KMS-11 (cell line): ENCODE measurements around the gene ERFE.
"Not testable (repeated sequence)": the region's sequence is repeated elsewhere in the genome, so short reads cannot be mapped to it uniquely, and the experiment has no call there.

Experiments
- H2AFZ ChIP-seq: fragments of 200-600 bp; sonication (generic); 2 replicates; pipeline ENCODE4 v1.6.1; 2016; ENCODE audit warnings: antibody characterized with exemption, mixed run types, low read depth
- H3K27ac ChIP-seq: fragments of 200-600 bp; sonication (generic); 2 replicates; pipeline ENCODE4 v1.6.1; 2016; ENCODE audit warnings: mild to moderate bottlenecking, mixed run types
- H3K27me3 ChIP-seq: fragments of 200-600 bp; sonication (generic); 2 replicates; pipeline ENCODE4 v1.6.1; 2017; ENCODE audit warnings: mild to moderate bottlenecking, low read depth, mixed run types, moderate library complexity; ENCODE audit not compliant: insufficient read depth
- H3K36me3 ChIP-seq: fragments of 200-600 bp; sonication (generic); 2 replicates; pipeline ENCODE4 v1.6.1; 2017; ENCODE audit warnings: mild to moderate bottlenecking, mixed run types; ENCODE audit not compliant: insufficient read depth
- H3K4me1 ChIP-seq: fragments of 200-600 bp; sonication (generic); 2 replicates; pipeline ENCODE4 v1.6.1; 2016; ENCODE audit warnings: mild to moderate bottlenecking, low read depth, mixed run types; ENCODE audit not compliant: poor library complexity, severe bottlenecking
- H3K4me2 ChIP-seq: fragments of 200-600 bp; sonication (generic); 2 replicates; pipeline ENCODE4 v1.7.0; 2016; ENCODE audit warnings: mild to moderate bottlenecking, mixed run types
- H3K4me3 ChIP-seq: fragments of 200-600 bp; sonication (generic); IDR thresholded peaks from 2 replicates; pipeline ENCODE4 v1.6.1; 2017; ENCODE audit warnings: low read depth, low read length, mixed read lengths; ENCODE audit not compliant: insufficient read depth
- H3K79me2 ChIP-seq: fragments of 200-600 bp; sonication (generic); 2 replicates; pipeline ENCODE4 v1.6.1; 2016; ENCODE audit warnings: low read depth, mixed run types; ENCODE audit not compliant: insufficient read depth
- H3K9ac ChIP-seq: fragments of 200-600 bp; sonication (generic); 2 replicates; pipeline ENCODE4 v1.6.1; 2016; ENCODE audit warnings: mild to moderate bottlenecking, mixed run types
- H4K20me1 ChIP-seq: fragments of 200-600 bp; sonication (generic); 2 replicates; pipeline ENCODE4 v1.6.1; 2016; ENCODE audit warnings: mild to moderate bottlenecking, mixed run types; ENCODE audit not compliant: insufficient read depth
- TF ChIP-seq, protein P1 (sequence below): fragments of 200-600 bp; sonication (generic); conservative IDR thresholded peaks from 2 replicates; pipeline ENCODE4 v1.6.1; 2017; ENCODE audit warnings: low read depth, mild to moderate bottlenecking, antibody characterized with exemption, low read length, moderate library complexity, mixed read lengths

The ERFE gene, protein sequence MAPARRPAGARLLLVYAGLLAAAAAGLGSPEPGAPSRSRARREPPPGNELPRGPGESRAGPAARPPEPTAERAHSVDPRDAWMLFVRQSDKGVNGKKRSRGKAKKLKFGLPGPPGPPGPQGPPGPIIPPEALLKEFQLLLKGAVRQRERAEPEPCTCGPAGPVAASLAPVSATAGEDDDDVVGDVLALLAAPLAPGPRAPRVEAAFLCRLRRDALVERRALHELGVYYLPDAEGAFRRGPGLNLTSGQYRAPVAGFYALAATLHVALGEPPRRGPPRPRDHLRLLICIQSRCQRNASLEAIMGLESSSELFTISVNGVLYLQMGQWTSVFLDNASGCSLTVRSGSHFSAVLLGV

DNA sequence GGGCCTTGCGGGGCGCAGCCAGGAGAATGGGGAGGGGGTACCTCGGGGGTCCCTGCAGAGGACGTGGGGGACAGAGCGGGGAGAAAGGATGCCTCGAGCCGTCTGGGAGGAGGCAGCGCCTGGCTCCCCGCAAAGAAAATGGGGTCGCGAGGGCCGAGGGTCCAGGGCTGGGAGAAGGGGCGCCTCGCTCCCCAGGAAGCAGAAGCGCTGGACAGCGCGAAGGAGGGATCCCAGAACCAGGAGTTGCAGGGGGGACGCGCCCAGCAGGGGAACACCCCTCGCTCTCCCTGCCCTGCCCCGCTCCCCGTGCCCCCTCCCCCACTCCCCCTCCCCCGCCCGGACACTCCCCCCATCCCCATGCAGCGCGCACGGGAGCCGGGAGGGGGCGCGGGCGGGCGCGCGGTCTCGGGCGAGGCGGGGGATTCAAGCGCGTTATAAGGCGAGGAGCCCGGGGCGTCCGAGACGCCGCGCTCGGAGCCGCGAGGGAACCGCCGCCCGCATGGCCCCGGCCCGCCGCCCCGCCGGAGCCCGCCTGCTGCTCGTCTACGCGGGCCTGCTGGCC is at the start of gene ERFE:
TSS of gene ERFE (plus strand) at position 462 of the 562 bp plus-strand sequence. CDS start at position 500, 38 bp downstream.
- Histone ChIP-seq H3K4me1 (no peaks in the 10 kb centered on the region), H3K4me3 (no peak within 1 kb of the TSS), H3K9ac (peak within 1 kb of the TSS; percentile 52; the same call in 1 of the 2 replicates), H3K4me2 (peak within 1 kb of the TSS; percentile 57), H4K20me1 (no peaks in the 10 kb centered on the region), H3K79me2 (no peaks in the 10 kb centered on the region), H2AFZ (peak within 1 kb of the TSS; percentile 64), H3K27ac (no peak within 1 kb of the TSS), H3K36me3 (no peaks in the 10 kb centered on the region), H3K27me3 (no peaks in the 10 kb centered on the region)
- TF ChIP-seq, protein P1, sequence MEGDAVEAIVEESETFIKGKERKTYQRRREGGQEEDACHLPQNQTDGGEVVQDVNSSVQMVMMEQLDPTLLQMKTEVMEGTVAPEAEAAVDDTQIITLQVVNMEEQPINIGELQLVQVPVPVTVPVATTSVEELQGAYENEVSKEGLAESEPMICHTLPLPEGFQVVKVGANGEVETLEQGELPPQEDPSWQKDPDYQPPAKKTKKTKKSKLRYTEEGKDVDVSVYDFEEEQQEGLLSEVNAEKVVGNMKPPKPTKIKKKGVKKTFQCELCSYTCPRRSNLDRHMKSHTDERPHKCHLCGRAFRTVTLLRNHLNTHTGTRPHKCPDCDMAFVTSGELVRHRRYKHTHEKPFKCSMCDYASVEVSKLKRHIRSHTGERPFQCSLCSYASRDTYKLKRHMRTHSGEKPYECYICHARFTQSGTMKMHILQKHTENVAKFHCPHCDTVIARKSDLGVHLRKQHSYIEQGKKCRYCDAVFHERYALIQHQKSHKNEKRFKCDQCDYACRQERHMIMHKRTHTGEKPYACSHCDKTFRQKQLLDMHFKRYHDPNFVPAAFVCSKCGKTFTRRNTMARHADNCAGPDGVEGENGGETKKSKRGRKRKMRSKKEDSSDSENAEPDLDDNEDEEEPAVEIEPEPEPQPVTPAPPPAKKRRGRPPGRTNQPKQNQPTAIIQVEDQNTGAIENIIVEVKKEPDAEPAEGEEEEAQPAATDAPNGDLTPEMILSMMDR: no peak

DNA sequence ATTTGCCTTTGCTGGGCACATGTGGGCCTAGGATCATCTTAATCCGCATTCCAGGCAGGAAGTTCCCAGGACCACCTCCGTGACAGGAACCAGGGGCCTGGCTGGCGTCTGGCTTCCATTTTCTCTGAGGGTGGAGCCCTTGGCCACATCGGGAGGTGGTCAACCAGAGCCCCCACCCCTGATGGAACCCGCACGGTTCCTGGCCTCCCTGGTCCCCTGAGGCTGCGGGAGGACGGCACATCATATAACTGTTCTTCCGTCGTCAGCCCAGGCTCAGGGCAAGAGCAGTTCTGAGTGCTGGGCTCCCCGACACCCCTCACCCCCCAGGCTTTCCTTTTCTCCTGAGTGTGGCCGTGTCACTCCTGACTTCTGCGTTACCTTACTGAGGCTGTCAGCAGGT is 45.2 kb upstream of the ERFE start:
- Histone ChIP-seq H3K27ac (no peak overlapping the region), H3K9ac (no peak overlapping the region), H3K79me2 (no peaks in the 10 kb centered on the region), H3K27me3 (no peaks in the 10 kb centered on the region; the same call in 1 of the 2 replicates), H4K20me1 (no peaks in the 10 kb centered on the region), H3K4me2 (no peak overlapping the region), H3K4me3 (no peak overlapping the region), H3K36me3 (no peaks in the 10 kb centered on the region), H3K4me1 (no peaks in the 10 kb centered on the region), H2AFZ (no peak overlapping the region)
- TF ChIP-seq, protein P1: no peak

DNA sequence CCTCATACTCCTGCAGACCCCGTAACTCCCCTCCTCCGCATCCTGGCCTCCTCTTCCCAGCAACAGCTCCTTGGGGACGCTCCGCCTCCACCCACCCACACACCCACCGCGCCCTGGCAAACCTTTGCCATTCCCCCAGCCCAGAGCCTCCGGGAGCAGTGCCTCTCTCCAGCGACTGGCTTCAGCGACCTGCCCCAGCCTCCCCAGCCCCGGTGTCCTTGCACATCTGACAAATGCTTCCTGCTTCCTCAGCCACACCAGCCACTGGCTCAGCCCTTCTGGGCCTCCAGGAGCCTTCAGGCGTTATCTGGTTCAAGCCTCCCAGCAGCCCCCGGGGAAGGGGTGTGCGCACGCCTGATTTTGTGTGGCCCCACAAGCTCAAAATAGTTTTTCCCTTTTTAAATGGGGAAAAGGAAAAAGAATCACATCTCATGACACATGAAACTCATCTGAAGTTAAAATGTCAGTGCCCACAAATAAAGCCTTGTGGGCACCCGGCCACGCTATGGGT is 44.4 kb upstream of the ERFE start:
- H2AFZ ChIP-seq: no peak overlapping the region
- H3K9ac ChIP-seq: no peak overlapping the region
- H3K4me1 ChIP-seq: no peaks in the 10 kb centered on the region
- H3K27ac ChIP-seq: no peak overlapping the region
- no peaks in the 10 kb centered on the region for H4K20me1 ChIP-seq
- H3K36me3 ChIP-seq: no peaks in the 10 kb centered on the region
- no peak overlapping the region for H3K4me3 ChIP-seq
- H3K4me2 ChIP-seq: no peak overlapping the region
- no peaks in the 10 kb centered on the region; the same call in 1 of the 2 replicates for H3K27me3 ChIP-seq
- no peaks in the 10 kb centered on the region for H3K79me2 ChIP-seq
- TF ChIP-seq, protein P1: no peak

DNA sequence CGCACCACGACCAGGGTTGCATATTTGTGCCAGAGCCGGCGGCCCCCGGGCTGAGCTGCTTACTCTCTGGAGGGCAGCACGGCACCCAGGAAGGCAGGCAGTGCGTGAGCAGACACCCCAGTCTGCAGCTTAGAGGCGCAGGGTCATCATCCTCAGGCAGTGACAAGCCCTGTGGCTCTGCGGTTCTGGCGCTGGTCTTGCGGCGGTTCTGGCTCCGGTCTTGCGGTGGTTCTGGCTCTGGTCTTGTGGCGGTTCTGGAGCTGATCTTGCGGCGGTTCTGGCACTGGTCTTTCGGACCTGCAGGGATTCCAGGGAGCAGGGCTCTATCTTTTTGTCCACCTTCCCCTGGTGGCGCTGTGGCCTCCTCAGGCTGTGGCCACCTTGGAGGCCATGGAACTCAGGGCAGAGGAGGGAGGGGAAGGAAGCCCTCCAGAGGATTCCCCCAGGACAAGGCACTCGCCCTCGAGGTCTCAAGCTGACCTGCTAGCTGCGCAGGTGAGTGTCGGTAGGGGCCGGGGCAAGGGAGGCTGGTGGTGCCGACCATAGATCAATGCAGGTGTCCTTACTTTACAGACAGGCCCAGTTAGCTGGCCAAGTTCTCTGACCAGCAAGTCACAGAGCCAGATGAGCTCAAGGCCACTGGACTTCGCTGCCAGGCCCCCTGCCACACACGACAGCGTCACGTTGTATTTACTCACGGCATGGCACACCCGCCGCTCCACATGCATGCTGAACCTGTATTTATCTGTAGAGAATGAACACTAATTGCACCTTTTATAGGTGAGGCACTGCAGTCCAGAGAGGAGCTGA is 43.7 kb upstream of the ERFE start:
- no peaks in the 10 kb centered on the region for H3K79me2 ChIP-seq
- no peak overlapping the region for H3K27ac ChIP-seq
- peaks cover 6% of the 10 kb centered on the region for H3K4me1 ChIP-seq
- no peaks in the 10 kb centered on the region for H4K20me1 ChIP-seq
- no peak overlapping the region for H3K9ac ChIP-seq
- no peaks in the 10 kb centered on the region for H3K36me3 ChIP-seq
- H3K27me3 ChIP-seq: no peaks in the 10 kb centered on the region; the same call in 1 of the 2 replicates
- no peak overlapping the region for H3K4me3 ChIP-seq
- TF ChIP-seq, protein P1: no peak
- no peak overlapping the region for H2AFZ ChIP-seq
- no peak overlapping the region for H3K4me2 ChIP-seq

DNA sequence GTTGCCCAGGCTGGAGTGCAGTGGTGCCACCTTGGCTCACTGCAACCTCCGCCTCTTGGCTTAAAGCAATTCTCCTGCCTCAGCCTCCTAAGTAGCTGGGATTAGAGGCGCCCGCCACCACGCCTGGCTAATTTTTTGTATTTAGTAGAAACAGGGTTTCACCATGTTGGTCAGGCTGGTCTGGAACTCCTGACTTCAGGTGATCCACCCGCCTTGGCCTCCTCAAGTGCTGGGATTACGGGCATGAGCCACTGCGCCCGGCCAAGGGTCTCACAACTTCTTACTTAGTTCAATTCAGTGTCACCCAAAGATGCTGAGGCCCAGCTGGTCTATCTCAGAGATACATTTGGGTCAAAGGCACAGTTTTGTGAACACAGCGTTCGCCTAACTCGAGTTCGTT is 43.1 kb upstream of the ERFE start:
- H4K20me1 ChIP-seq, H3K36me3 ChIP-seq, H3K4me3 ChIP-seq, H3K27me3 ChIP-seq, H3K9ac ChIP-seq, H2AFZ ChIP-seq, H3K27ac ChIP-seq, H3K79me2 ChIP-seq, H3K4me2 ChIP-seq, H3K4me1 ChIP-seq: not testable (repeated sequence)
